Stimulated activated naive CD4-positive, alpha-beta T cell (primary cell): Measurements from ENCODE around the gene ZNF778.
"Not testable (repeated sequence)": the region's sequence is repeated elsewhere in the genome, so short reads cannot be mapped to it uniquely, and the experiment has no call there.

Source experiments
- DNase-seq, 6 experiments: peaks; one replicate each; lab custom pipeline; 2025; lab: John Stamatoyannopoulos, UW

The ZNF778 gene

DNA sequence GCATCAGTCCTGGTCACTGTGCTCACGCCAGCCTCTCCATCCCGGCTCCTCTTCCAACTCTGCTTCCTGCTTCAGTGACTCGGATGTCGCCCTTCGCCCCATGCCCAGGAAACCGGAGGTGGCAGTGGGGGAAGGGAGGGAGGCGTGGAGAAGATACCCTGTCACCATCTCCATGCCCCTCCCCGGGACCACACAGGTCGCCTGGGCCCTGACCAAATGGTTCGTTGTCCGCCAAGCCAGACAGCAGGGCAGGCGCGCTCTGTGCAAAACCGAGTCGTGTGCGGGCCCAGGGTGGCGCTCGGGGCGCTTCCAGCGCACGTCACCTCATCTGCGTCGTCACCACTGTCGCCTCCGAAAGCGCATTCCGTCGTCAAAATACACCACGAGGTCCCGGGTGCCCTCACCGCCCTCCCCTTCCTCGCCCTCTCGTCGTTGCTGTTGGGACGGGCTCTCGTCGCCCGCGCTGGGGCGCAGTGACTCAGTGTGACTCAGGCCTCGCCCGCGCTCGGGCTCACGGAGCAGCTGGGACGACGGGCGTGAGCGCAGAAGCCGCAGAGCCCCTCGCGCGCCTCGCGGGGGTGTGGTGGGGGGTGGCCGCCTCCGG, 39.2 kb downstream of the ZNF778 start:
- peak; percentile 57 to 66 (median 63) for DNase-seq

- DNase-seq: peak in 1 of 6 experiments; percentile 21
These were observed 39.8 kb downstream of the ZNF778 start for GRCh38 chr16:89257281-89257731.

- DNase-seq: no peak
These were observed 40.4 kb downstream of the ZNF778 start for GRCh38 chr16:89257757-89258465.

DNA sequence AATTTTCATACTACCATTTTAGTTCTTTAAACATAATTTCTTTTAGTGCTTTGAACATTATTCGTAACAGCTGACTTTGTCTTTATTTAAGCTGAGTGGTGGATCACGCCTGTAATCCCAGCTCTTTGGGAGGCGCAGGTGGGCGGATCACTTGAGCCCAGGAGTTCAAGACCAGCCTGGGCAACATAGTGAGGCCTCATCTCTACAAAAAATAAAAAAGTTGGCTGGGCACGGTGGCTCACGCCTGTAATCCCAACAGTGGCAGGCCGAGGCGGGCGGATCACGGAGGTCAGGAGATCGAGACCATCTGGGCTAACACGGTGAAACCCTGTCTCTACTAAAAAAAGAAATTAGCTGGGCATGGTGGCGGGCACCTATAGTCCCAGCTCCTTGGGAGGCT, 42.4 kb downstream of the ZNF778 start:
- DNase-seq: not testable (repeated sequence)

GRCh38 chr16:89261691-89262563, 44.4 kb downstream of the ZNF778 start:
- DNase-seq: no peak

DNA sequence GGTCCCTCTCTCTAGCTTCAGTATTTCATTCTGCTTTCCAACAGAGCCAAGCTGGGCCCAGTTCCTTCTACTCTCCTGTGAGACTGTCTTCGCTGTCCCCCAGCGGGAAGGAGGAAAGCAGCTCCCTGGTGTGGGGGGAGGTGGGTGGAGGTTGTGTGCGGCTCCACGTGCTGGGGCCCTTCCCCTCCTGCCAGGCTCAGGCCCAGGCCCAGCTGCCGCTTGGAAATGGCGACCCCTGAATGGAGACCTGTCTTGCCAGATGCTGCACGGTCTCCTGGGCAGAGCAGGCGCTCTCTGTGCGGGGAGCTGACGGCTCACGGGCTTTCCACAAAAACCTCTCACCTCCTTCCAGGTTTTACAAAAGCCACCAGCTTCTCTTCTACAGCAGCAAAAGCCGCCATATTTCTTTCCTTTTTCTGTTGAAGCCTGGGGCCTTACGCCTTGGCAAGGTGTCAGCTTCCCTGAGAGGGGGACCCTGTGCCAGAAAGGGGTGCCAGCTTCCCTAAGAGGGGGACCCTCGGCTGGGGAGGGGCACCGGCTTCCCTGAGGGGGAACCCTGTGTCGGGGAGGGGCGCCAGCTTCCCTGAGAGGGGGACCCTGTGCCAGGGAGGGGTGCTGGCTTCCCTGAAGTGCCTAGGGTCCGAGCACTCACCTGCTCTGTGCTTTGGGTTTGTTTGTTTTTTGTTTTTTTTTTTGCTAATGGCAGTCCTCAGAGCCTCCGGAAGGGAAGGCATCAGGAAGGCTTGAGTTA, 47.5 kb downstream of the ZNF778 start:
- DNase-seq: no peak

- no peak for DNase-seq
These were observed 48.1 kb downstream of the ZNF778 start for GRCh38 chr16:89265647-89266046.

GRCh38 chr16:89266521-89267134, 49.1 kb downstream of the ZNF778 start:
- no peak for DNase-seq

DNA sequence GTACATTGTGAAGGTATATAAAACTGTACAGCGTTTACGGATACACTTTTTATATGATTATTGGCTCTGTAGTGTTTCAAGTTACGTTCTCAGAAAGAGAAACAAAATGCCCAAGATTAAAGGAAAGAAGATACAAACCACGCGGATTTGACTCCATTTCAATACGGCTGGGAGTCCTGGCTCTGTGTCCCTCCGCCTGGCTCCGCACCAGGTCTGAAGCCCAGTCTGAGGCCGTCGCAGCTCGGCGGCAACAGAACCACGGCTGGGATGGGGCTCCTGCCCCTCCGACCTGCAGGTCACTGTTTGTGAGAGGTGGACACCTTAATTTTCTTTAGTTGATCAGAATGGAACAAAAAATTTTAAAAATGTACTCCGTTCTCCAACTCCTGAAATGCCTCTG, 50.2 kb downstream of the ZNF778 start:
- not testable (repeated sequence) for DNase-seq

DNA sequence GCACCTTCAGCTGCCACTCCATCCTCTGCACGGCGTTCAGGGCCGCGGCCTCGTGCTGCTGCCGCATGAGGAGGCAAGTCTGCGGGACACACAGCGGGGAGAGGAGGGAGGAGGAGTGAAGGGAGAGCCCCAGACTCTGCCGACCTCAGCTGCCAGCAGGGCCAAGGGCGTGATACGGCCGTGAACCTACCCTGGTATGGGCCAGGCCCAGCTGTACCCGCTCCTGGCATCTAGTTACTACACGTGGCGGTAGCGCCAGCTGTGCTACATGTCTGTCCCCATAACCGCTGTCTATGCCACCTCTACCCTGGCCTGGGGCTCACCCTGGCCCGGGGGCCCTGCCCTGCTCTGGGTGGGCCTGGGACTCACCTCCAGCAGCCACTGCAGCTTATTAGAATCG, 51.1 kb downstream of the ZNF778 start:
- DNase-seq: no peak

- no peak for DNase-seq
These were observed 51.7 kb downstream of the ZNF778 start for GRCh38 chr16:89268987-89269735.

DNA sequence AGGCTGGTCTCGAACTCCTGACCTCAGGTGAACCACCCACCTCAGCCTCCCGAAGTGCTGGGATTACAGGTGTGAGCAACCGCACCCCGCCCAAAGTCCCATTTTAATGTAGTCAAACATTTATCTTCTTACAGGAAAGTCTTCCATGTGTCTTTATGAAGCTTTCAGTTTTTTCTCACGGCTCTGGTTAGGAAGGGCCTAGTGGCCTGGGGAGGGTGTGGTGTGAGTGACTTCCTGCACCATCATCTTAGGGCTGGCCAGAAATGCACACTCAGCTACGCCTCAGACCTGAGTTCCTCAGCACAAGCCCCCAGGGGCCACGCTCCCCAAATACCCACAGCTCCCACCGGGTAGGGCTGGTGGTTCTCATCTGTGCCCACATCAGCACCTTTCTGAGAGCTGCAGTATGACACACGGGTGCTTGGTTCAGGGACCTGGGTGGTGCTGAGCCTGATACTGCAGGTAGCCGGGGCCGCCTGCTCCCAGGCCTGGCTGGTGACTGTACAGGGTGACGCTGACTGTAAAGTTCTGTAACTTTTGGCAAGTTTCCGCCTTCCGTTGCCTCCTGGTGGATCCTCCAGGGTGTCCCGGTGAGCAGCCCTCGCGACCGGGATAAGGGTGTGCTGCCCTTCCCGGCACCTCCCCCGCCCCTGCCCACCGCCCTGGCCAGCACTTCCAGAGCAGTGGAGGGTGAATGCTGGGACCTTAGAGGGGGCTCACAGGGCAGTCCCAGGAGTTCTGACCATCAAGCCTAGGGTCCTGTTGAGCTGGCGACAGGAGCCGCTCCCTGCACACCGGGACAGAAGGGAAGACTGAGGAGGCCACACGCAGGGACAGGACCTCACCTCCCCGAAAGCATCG, 52.5 kb downstream of the ZNF778 start:
- no peak for DNase-seq

- DNase-seq: no peak
These were observed 53.3 kb downstream of the ZNF778 start for GRCh38 chr16:89270666-89271345.

GRCh38 chr16:89272631-89273030, 55.1 kb downstream of the ZNF778 start:
- no peak for DNase-seq

- no peak for DNase-seq
These were observed 56.4 kb downstream of the ZNF778 start for GRCh38 chr16:89273741-89274472.

DNA sequence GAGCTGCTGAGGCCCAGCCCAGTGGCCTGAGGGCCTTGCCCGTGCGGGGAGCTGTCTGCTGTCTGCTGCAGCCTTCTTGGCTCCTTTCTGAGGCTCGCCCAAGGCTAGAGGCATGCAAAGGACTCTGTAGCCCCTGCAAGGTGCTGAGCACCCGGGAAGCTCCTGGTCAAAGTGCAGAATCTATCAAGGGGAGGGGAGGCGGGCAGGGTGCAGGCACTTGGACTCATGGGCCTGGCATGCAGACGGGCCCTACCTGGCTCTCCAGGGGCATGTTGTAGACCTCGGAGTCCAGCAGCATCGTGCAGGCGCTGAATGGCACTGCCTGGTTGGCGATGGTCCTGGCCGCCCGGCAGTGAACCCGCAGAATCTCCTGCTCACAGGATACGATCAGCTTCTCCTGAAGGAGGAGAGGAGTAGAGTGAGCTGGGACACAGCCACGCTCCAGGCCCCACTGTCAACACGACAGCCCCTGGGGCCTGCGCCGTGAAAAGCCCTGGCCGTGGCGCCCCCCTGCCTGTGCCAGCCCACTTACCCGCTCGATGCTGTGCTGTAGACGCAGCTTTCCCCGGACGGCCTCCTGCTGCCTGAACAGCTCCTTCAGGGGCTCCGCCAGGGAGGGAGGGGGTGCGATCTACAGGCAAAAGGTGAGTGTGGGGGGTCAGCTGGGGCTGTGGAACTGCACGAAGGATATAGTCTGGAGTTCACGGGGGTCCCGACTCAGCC, 57.2 kb downstream of the ZNF778 start:
- no peak for DNase-seq

GRCh38 chr16:89275284-89275584, 57.7 kb downstream of the ZNF778 start:
- DNase-seq: no peak
